ENCODE results near the gene PLPP7.

DNA sequence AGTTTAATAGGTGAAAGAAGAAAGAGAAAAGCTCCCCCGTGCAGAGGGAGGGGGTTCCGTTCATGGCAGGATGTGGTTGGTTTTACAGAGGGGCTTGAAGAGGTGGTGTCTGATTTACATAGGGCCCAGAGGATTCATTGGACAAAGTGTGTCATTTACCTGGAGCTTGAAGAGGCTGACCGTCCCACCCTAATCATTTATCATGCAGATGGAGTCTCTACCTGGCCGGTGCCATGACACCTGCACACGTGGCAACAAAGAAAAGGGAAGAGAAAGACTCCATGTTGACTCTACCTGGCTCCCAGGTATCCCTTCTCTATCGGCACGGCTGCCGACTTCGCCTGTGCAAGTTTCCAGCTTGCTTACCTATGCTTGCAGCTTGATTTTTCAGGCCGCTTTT is 69.0 kb downstream of the PLPP7 start:
- TF ChIP-seq, protein P1, sequence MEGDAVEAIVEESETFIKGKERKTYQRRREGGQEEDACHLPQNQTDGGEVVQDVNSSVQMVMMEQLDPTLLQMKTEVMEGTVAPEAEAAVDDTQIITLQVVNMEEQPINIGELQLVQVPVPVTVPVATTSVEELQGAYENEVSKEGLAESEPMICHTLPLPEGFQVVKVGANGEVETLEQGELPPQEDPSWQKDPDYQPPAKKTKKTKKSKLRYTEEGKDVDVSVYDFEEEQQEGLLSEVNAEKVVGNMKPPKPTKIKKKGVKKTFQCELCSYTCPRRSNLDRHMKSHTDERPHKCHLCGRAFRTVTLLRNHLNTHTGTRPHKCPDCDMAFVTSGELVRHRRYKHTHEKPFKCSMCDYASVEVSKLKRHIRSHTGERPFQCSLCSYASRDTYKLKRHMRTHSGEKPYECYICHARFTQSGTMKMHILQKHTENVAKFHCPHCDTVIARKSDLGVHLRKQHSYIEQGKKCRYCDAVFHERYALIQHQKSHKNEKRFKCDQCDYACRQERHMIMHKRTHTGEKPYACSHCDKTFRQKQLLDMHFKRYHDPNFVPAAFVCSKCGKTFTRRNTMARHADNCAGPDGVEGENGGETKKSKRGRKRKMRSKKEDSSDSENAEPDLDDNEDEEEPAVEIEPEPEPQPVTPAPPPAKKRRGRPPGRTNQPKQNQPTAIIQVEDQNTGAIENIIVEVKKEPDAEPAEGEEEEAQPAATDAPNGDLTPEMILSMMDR (IDR thresholded peaks at IDR 0.05; ENCODE audit: insufficient read depth, low read depth, low read length) = no peak
- TF ChIP-seq EZH2 (IDR thresholded peaks at IDR 0.05; ENCODE audit: insufficient read depth, low read length) = no peak

Data from astrocyte (in vitro differentiated cells and primary cell).